ENCODE results near the gene ZNF285. TPM values are rescaled to one million over a fixed set of nuclear protein-coding genes. Genes with fewer than 3 reads are reported as not detected.
"Not testable (repeated sequence)": the region's sequence is repeated elsewhere in the genome, so short reads cannot be mapped to it uniquely, and the experiment has no call there.

The ZNF285 gene
- total RNA-seq, 1 experiment from 2014 or later, result 0.22 TPM

GRCh38 chr19:44341794-44342193 lies 59.6 kb downstream of the ZNF285 start:
- ChIA-PET POLR2A (ENCODE audit: unreplicated experiment) (no interaction called here), CTCF (no interaction called here)
- Histone ChIP-seq H3K27ac (ENCODE audit: low read length) (no peak overlapping the region), H3K4me3 (ENCODE audit: low read length) (no peak overlapping the region), H3K4me1 (ENCODE audit: insufficient read depth, low read length) (no peaks in the 10 kb centered on the region), H3K9me3 (ENCODE audit: low read length) (no peaks in the 10 kb centered on the region), H3K79me2 (ENCODE audit: low read length) (no peaks in the 10 kb centered on the region), H4K20me1 (ENCODE audit: low read length) (no peaks in the 10 kb centered on the region), H2AFZ (ENCODE audit: low read length) (no peak overlapping the region), H3F3A (ENCODE audit: low read length, unreplicated experiment) (no peaks in the 10 kb centered on the region), H3K4me2 (ENCODE audit: low read length) (no peak overlapping the region), H3K36me3 (ENCODE audit: low read depth, low read length) (peaks cover 17% of the 10 kb centered on the region), H3K9ac (ENCODE audit: low read length) (no peak overlapping the region), H3K27me3 (ENCODE audit: low read length) (no peaks in the 10 kb centered on the region), H3K9me2 (replicated peaks; ENCODE audit: low read length) (no peaks in the 10 kb centered on the region)
- DNase-seq (no peak), ATAC-seq (no peak)
- intact Hi-C loops (cut with micrococcal nuclease), result no loop called here
- BruUV-seq (replicated peaks), result no TSS peak
- TF ChIP-seq EZH2 (IDR thresholded peaks at IDR 0.05; ENCODE audit: low read length, unreplicated experiment) (no peak), EZH2phosphoT487 (IDR thresholded peaks at IDR 0.05; ENCODE audit: borderline replicate concordance, low read length) (no peak), CTCF (conservative IDR thresholded peaks at IDR 0.05; ENCODE audit: low read depth, low read length) (no peak)

- POLR2A ChIA-PET (ENCODE audit: unreplicated experiment); CTCF ChIA-PET: not testable (repeated sequence)
Measured at GRCh38 chr19:44334639-44335038, 66.8 kb downstream of the ZNF285 start.

More at GRCh38 chr19:44334639-44335038, 66.8 kb downstream of the ZNF285 start:
- ATAC-seq; H3K9me3 ChIP-seq (ENCODE audit: low read length); H3F3A ChIP-seq (ENCODE audit: low read length, unreplicated experiment); H3K79me2 ChIP-seq (ENCODE audit: low read length); H3K4me2 ChIP-seq (ENCODE audit: low read length); intact Hi-C loops (cut with micrococcal nuclease); H2AFZ ChIP-seq (ENCODE audit: low read length); H3K9ac ChIP-seq (ENCODE audit: low read length); H3K4me1 ChIP-seq (ENCODE audit: insufficient read depth, low read length); DNase-seq; H3K9me2 ChIP-seq (replicated peaks; ENCODE audit: low read length); H3K4me3 ChIP-seq (ENCODE audit: low read length); H3K27ac ChIP-seq (ENCODE audit: low read length); H4K20me1 ChIP-seq (ENCODE audit: low read length); H3K27me3 ChIP-seq (ENCODE audit: low read length); BruUV-seq (replicated peaks): not testable (repeated sequence)
- peaks cover 83% of the 10 kb centered on the region for H3K36me3 ChIP-seq (ENCODE audit: low read depth, low read length)

Other genes with a start within 250 kb of the ZNF285 start
- gene ZNF226, start 236.5 kb downstream of the ZNF285 start, total RNA-seq (2014; rRNA removed), result 4.8 and 6.0 TPM in 2 replicates
- gene ZNF227, start 189.1 kb downstream of the ZNF285 start, total RNA-seq (2014; rRNA removed), result 4.9 and 8.7 TPM in 2 replicates
- gene ZNF233, start 141.7 kb downstream of the ZNF285 start, total RNA-seq (2014; rRNA removed), result 0.69 and 0.73 TPM in 2 replicates
- gene ZNF235, start 96.6 kb downstream of the ZNF285 start, total RNA-seq (2014; rRNA removed), result 0.92 and 1.0 TPM in 2 replicates
- gene ZNF112, start 44.9 kb downstream of the ZNF285 start, total RNA-seq (2014; rRNA removed), result 1.9 and 2.5 TPM in 2 replicates
- 2.4 and 6.2 TPM in 2 replicates for gene ZNF229, start 46.9 kb upstream of the ZNF285 start, total RNA-seq (2014; rRNA removed)
- 7.1 and 9.8 TPM in 2 replicates for gene ZNF180, start 98.9 kb upstream of the ZNF285 start, total RNA-seq (2014; rRNA removed)
- gene CEACAM20, start 128.1 kb upstream of the ZNF285 start, total RNA-seq (2014; rRNA removed), result not detected in 2 replicates
- gene IGSF23, start 212.0 kb upstream of the ZNF285 start, total RNA-seq (2014; rRNA removed), result not detected in 2 replicates
- 67.8 and 75.3 TPM in 2 replicates for gene PVR, start 242.3 kb upstream of the ZNF285 start, total RNA-seq (2014; rRNA removed)

Measured in PC-3 (cell line).